Omental fat pad (tissue), 4 donors: ENCODE results near the gene ICE1. TPM values are rescaled to one million over a fixed set of nuclear protein-coding genes. Genes with fewer than 3 reads are reported as not detected.

Experiments used
- ATAC-seq: fragments of 150-250 bp; one replicate; pipeline ENCODE4 v1.9.1; 2016; ENCODE audit warnings: mild to moderate bottlenecking, moderate library complexity; ENCODE audit not compliant: low FRiP score
- DNase-seq: peaks from one replicate; pipeline ENCODE4 v3.0.0-alpha.2; 2019; ENCODE audit warnings: low spot score
- total RNA-seq, 4 donors: library from RNA; depleted of rRNA; stranded (reverse); fragments of >200 nt; gene quantifications; one replicate each; pipeline ENCODE4 v1.1.0, GENCODE V29; 2016
- TF ChIP-seq, protein P1 (sequence below), 3 donors: fragments of 450-650 bp; IDR thresholded peaks; one replicate each; pipeline ENCODE4 v1.5.1; 2016 to 2017; ENCODE audit warnings: antibody characterized with exemption in 3 of 3, mild to moderate bottlenecking in 3 of 3, moderate library complexity in 2 of 3

Gene ICE1
- total RNA-seq, 4 donors from 2014 or later = 23.3 to 55.2 (median 33.1) TPM

DNA sequence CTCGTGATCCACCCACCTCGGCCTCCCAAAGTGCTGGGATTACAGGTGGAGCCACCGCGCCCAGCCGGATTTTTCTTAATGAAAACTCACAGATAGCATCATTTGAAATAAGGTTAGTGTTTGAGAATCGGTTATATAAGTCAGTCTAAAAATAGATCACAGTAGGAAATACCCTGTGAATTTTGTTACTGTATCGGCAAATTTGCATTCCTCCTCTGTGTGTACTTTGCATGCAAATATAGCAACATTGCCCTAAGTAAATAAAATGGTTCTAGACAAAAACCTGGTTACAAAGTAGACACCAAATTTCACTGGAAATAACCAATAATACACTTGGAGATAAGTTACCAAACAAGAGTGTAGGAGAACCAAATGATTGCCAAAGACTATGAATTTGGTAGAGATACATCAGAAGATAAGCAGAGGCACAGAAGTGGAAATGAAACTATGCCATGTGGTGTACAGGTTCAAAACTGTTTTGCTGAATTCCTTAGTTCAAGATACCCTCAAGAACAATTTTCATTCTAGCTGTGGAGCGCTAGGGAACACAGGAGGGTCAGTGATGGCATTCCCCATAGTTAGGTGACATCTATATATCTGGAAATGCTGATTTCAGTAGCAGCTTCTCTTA, 58.1 kb downstream of the ICE1 start:
- TF ChIP-seq, protein P1, sequence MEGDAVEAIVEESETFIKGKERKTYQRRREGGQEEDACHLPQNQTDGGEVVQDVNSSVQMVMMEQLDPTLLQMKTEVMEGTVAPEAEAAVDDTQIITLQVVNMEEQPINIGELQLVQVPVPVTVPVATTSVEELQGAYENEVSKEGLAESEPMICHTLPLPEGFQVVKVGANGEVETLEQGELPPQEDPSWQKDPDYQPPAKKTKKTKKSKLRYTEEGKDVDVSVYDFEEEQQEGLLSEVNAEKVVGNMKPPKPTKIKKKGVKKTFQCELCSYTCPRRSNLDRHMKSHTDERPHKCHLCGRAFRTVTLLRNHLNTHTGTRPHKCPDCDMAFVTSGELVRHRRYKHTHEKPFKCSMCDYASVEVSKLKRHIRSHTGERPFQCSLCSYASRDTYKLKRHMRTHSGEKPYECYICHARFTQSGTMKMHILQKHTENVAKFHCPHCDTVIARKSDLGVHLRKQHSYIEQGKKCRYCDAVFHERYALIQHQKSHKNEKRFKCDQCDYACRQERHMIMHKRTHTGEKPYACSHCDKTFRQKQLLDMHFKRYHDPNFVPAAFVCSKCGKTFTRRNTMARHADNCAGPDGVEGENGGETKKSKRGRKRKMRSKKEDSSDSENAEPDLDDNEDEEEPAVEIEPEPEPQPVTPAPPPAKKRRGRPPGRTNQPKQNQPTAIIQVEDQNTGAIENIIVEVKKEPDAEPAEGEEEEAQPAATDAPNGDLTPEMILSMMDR (IDR thresholded peaks at IDR 0.05) = no peak
- ATAC-seq (no peak), DNase-seq (no peak)

DNA sequence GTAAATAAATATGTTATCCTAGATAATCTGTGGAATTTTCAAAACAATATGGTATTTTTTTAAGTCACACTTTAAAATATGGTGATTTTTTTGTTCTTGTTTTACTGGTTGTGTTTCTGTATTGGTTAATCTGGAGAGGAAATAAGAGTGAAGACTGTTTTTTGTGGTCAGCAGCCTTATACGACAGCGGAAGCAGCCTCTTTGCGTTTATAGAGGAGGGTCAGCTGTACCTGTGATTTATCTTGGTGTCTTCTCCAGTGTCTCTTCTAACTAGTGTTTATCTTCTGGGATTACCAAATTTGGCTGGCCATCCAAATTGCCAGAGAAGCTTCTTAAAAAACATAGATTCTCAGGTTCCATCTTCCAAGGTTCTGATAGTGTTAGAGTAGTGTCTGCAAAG, 58.7 kb downstream of the ICE1 start:
- no peak for ATAC-seq

DNA sequence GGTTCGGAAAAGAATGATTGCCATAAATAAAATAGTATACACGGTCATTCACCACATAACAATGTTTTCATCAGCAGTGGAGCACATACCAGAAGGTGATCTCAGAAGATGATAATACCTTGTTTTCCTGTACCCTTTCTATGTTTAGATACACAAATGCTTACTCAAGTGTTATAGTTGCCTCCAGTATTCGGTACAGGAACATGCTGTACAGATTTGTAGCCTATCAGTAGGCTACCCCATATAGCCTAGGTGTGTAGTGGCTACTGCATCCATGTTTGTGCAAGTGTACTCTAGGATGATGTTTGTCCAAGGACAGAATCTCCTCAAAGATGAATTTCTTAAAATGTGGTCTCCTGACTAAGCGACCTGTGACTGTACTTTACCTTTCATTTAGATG, 59.2 kb downstream of the ICE1 start:
- no peak for DNase-seq
- TF ChIP-seq, protein P1 (IDR thresholded peaks at IDR 0.05) = no peak
- ATAC-seq = no peak

More for the DNA sequence above, 58.7 kb downstream of the ICE1 start:
- TF ChIP-seq, protein P1 (IDR thresholded peaks at IDR 0.05) = no peak
- no peak for DNase-seq

DNA sequence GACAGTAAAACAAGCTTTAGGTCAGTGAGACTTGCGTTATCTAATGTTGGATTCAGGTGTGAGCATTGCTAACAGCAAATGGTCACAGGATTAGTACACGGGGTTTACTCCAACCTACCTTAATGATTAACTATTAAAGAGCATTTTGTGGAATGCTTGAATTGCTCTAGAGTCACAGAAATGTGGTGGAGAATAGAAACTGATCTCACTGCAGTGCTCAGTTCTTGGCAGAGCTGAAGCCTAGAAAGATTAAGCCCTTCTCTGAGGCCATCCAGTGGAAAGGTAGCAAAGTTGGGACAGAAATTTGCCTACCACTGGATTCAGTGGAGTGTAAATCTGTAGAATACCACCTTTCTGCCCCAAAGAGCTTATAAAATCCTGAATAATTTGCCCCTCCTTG, 60.9 kb downstream of the ICE1 start:
- TF ChIP-seq, protein P1 (IDR thresholded peaks at IDR 0.05) = no peak
- DNase-seq (no peak), ATAC-seq (no peak)

DNA sequence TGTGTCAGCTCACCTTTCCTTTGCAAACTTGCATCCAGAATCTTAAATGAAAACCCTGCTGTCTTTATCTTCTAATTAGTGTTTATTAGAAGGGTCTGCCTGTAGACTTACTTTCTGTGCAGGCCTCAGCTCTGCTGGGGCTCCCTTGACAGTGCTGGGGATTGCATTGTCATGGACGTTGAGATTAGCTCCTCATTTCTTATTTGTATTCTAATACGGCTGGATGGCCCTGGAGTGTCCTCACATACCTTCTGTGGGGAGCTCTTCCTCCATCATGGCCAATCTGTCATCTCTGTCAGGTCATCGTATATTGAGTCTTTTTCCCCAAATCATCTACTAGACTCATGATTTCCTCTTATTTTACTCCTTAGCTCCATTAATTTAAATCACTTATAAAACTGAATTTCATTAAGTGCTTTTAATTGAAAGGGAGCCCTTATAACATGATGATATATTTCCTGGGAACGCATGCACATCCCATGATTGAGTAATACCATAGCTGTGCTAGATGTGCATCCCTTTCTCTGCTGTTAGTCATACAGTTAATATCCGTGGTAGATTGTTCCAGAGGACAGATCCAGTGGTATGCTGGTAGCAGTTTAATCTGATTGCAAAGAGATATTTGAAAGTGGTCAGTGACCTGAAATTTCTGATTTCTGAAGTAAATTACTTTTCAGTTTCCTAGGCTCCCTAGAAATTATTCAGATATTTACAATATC, 61.6 kb downstream of the ICE1 start:
- no peak for DNase-seq
- TF ChIP-seq, protein P1 (IDR thresholded peaks at IDR 0.05) = no peak
- no peak for ATAC-seq

DNA sequence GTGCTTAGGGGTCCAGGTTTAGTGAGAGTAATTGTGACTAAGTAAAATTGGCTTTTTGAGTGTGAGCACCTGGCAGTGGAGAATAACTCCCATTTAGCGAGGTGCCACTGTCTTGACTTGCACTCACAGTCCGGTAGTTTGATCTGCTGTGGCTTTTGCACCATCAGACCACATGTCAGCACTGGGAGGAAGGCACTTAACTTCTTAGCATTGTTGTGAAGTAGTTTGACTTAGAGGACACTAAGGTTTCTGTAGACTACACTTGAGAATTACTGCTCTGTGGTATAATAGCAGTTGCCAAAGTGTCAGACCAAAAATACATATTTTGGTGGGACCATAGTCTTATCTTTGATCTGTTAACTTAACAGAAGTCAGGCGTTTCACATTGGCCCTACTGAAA, 63.6 kb downstream of the ICE1 start:
- DNase-seq = no peak
- ATAC-seq = no peak
- TF ChIP-seq, protein P1 (IDR thresholded peaks at IDR 0.05) = no peak
